Activated B cell treated with CpG ODN at 0.5 μM for 24 hours (primary cell): ENCODE results near the gene LMO7. TPM values are rescaled to one million over a fixed set of nuclear protein-coding genes. Genes with fewer than 3 reads are reported as not detected.

Source experiments
- ATAC-seq: fragments of 200-7000 bp; cut with Tn5 transposase; one replicate; pipeline ENCODE4 v1.10.0; 2021; ENCODE audit warnings: low read depth, mild to moderate bottlenecking, moderate library complexity
- CTCF ChIA-PET: fragments of 350-600 bp; sonication (Branson Sonifier 250); formaldehyde crosslinking; loops from one replicate; lab custom pipeline; 2021; ENCODE audit warnings: antibody characterized with exemption; lab: Charles Lee
- POLR2A ChIA-PET: fragments of 350-600 bp; sonication (Branson Sonifier 250); formaldehyde crosslinking; loops from one replicate; lab custom pipeline; 2021; ENCODE audit warnings: antibody characterized with exemption; lab: Charles Lee
- DNase-seq: peaks from one replicate; pipeline ENCODE4 v3.0.0; 2022
- H3K27ac Mint-ChIP-seq: one replicate; pipeline ENCODE4 v1.8.0; 2020; ENCODE audit warnings: mixed read lengths
- H3K27me3 Mint-ChIP-seq: one replicate; pipeline ENCODE4 v1.8.0; 2021; ENCODE audit warnings: mixed read lengths
- H3K36me3 Mint-ChIP-seq: one replicate; pipeline ENCODE4 v1.8.0; 2021; ENCODE audit warnings: low read depth, mixed read lengths
- H3K4me1 Mint-ChIP-seq: one replicate; pipeline ENCODE4 v1.8.0; 2021; ENCODE audit warnings: mixed read lengths
- H3K4me3 Mint-ChIP-seq: one replicate; pipeline ENCODE4 v1.8.0; 2020; ENCODE audit warnings: mild to moderate bottlenecking, mixed read lengths
- H3K9me3 Mint-ChIP-seq: one replicate; pipeline ENCODE4 v1.8.0; 2020; ENCODE audit warnings: mixed read lengths
- CTCF ChIP-seq: fragments of 200-600 bp; IDR thresholded peaks from one replicate; pipeline ENCODE4 v1.8.0; 2022; ENCODE audit warnings: antibody characterized with exemption, mild to moderate bottlenecking
- intact Hi-C: fragments of 100-400 bp; cut with micrococcal nuclease; formaldehyde crosslinking; loops from one replicate; pipeline ENCODE4 v1.15.1; 2024
- total RNA-seq: library from RNA; stranded (reverse); gene quantifications from 2 replicates; pipeline ENCODE4 v1.2.3, GENCODE V29; 2022

The LMO7 gene
- total RNA-seq, 1 donor from 2014 or later = 19.5 TPM

- TF ChIP-seq CTCF = no peak
- Mint-ChIP-seq H3K4me3 (no peak overlapping the region), H3K4me1 (no peaks in the 10 kb centered on the region), H3K9me3 (no peaks in the 10 kb centered on the region), H3K27ac (no peak overlapping the region), H3K36me3 (no peaks in the 10 kb centered on the region), H3K27me3 (no peaks in the 10 kb centered on the region)
- ATAC-seq (no peak), DNase-seq (no peak)
- ChIA-PET POLR2A (no interaction called here), CTCF (no interaction called here)
- intact Hi-C loops = no loop called here
Measured at GRCh38 chr13:75769141-75769905, 133.2 kb downstream of the LMO7 start.

- DNase-seq (no peak), ATAC-seq (no peak)
- Mint-ChIP-seq H3K4me1 (no peaks in the 10 kb centered on the region), H3K36me3 (no peaks in the 10 kb centered on the region), H3K4me3 (no peak overlapping the region), H3K9me3 (no peaks in the 10 kb centered on the region), H3K27me3 (no peaks in the 10 kb centered on the region), H3K27ac (no peak overlapping the region)
- intact Hi-C loops = no loop called here
- TF ChIP-seq CTCF = no peak
- CTCF ChIA-PET = no interaction called here
- POLR2A ChIA-PET = no interaction called here
Measured at GRCh38 chr13:75770164-75770563, 134.0 kb downstream of the LMO7 start.

- POLR2A ChIA-PET = no interaction called here
- no peaks in the 10 kb centered on the region for H3K4me1 Mint-ChIP-seq
- DNase-seq (no peak), ATAC-seq (no peak)
- no peak for TF ChIP-seq CTCF
- no peak overlapping the region for H3K27ac Mint-ChIP-seq
- no peaks in the 10 kb centered on the region for H3K9me3 Mint-ChIP-seq
- H3K4me3 Mint-ChIP-seq = no peak overlapping the region
- CTCF ChIA-PET = no interaction called here
- intact Hi-C loops = no loop called here
- H3K27me3 Mint-ChIP-seq = no peaks in the 10 kb centered on the region
- H3K36me3 Mint-ChIP-seq = no peaks in the 10 kb centered on the region
Measured at GRCh38 chr13:75770592-75771011, 134.5 kb downstream of the LMO7 start.

GRCh38 chr13:75771226-75771625, 135.1 kb downstream of the LMO7 start:
- H3K4me1 Mint-ChIP-seq = no peaks in the 10 kb centered on the region
- no peak for TF ChIP-seq CTCF
- intact Hi-C loops = no loop called here
- DNase-seq (no peak), ATAC-seq (no peak)
- POLR2A ChIA-PET = no interaction called here
- H3K9me3 Mint-ChIP-seq = no peaks in the 10 kb centered on the region
- H3K27me3 Mint-ChIP-seq = no peaks in the 10 kb centered on the region
- H3K4me3 Mint-ChIP-seq = no peak overlapping the region
- H3K27ac Mint-ChIP-seq = no peak overlapping the region
- CTCF ChIA-PET = no interaction called here
- no peaks in the 10 kb centered on the region for H3K36me3 Mint-ChIP-seq

GRCh38 chr13:75771818-75772217, 135.7 kb downstream of the LMO7 start:
- Mint-ChIP-seq H3K36me3 (no peaks in the 10 kb centered on the region), H3K27me3 (no peaks in the 10 kb centered on the region), H3K4me3 (no peak overlapping the region), H3K4me1 (no peaks in the 10 kb centered on the region), H3K9me3 (no peaks in the 10 kb centered on the region), H3K27ac (no peak overlapping the region)
- TF ChIP-seq CTCF = no peak
- intact Hi-C loops = no loop called here
- no peak for DNase-seq
- ChIA-PET POLR2A (no interaction called here), CTCF (no interaction called here)
- ATAC-seq = no peak
